Esophagus squamous epithelium (tissue), 5 donors: ENCODE measurements around the gene ADTRP. TPM values are rescaled to one million over a fixed set of nuclear protein-coding genes. Genes with fewer than 3 reads are reported as not detected.

Source experiments
- DNase-seq: peaks from one replicate; lab custom pipeline; 2025; lab: John Stamatoyannopoulos, UW
- H3K27ac ChIP-seq, 4 donors: fragments of 200-600 bp; sonication (generic); one replicate each; pipeline ENCODE4 v1.5.1; 2016 to 2019; ENCODE audit warnings: mild to moderate bottlenecking in 1 of 4
- H3K27me3 ChIP-seq, 4 donors: fragments of 200-600 bp; sonication (generic); 1 replicate in 3 of 4; 2 replicates in 1 of 4; pipeline versions ENCODE4 v1.5.1 to v1.6.0; 2017 to 2021; ENCODE audit warnings: antibody characterized with exemption in 1 of 4
- H3K36me3 ChIP-seq, 3 donors: fragments of 200-600 bp; sonication (generic); one replicate each; pipeline ENCODE4 v1.5.1; 2016 to 2019
- H3K4me1 ChIP-seq, 3 donors: fragments of 200-600 bp; sonication (generic); one replicate each; pipeline ENCODE4 v1.5.1; 2017 to 2019
- H3K4me3 ChIP-seq, 4 donors: fragments of 200-600 bp; sonication (generic); 1 replicate in 3 of 4; 2 replicates in 1 of 4; pipeline ENCODE4 v1.5.1; 2016 to 2019; ENCODE audit warnings: mild to moderate bottlenecking in 2 of 4, moderate library complexity in 1 of 4
- H3K9me3 ChIP-seq, 3 donors: fragments of 200-600 bp; sonication (generic); one replicate each; pipeline ENCODE4 v1.5.1; 2016 to 2019
- CTCF ChIP-seq, 6 experiments: fragments of 450-650 bp in 4 of 6; fragments of 200-600 bp in 2 of 6; sonication (generic) in 2 of 6; IDR thresholded peaks; one replicate each; pipeline ENCODE4 v1.5.1; 2016 to 2019; ENCODE audit warnings: antibody characterized with exemption in 6 of 6, mild to moderate bottlenecking in 4 of 6, moderate library complexity in 4 of 6
- POLR2A ChIP-seq, 4 donors: fragments of 450-650 bp; IDR thresholded peaks; one replicate each; pipeline ENCODE4 v1.6.1; 2017; ENCODE audit warnings: antibody characterized with exemption in 4 of 4, mild to moderate bottlenecking in 4 of 4, moderate library complexity in 3 of 4
- WGBS, 2 donors: methylation state at CpG; one replicate each; pipeline ENCODE4 v1.1.5; 2018; 5-methylcytosine and 5-hydroxymethylcytosine counted together
- intact Hi-C: fragments of 100-400 bp; cut with DNase I; formaldehyde crosslinking; loops from one replicate; pipeline ENCODE4 v1.15.0; 2022
- total RNA-seq, 4 donors: library from RNA; depleted of rRNA; stranded (reverse); fragments of >200 nt; gene quantifications; one replicate each; pipeline ENCODE4 v1.1.0, GENCODE V29; 2016
- donor health status: DM: yes; HTN: yes; CAD: no.

The ADTRP gene
- total RNA-seq, 4 donors from 2014 or later = 0.76 to 2.5 (median 1.6) TPM

GRCh38 chr6:11773013-11773412 is 5.6 kb downstream of the ADTRP start:
- WGBS, 2 donors = 80 to 82% methylated on average over 5 of the region's 5 CpGs
- no peaks in the 10 kb centered on the region for H3K27me3 ChIP-seq
- DNase-seq = no peak
- H3K4me1 ChIP-seq = peaks cover 29 to 48% (median 37%) of the 10 kb centered on the region in 3 donors
- intact Hi-C loops = no loop called here
- no peaks in the 10 kb centered on the region for H3K9me3 ChIP-seq
- H3K36me3 ChIP-seq = no peaks in the 10 kb centered on the region
- no peak for TF ChIP-seq POLR2A (IDR thresholded peaks at IDR 0.05)
- TF ChIP-seq CTCF (IDR thresholded peaks at IDR 0.05) = no peak
- H3K27ac ChIP-seq = peak overlapping the region in 3 of 4 donors; percentile 7 to 92 (median 91)
- no peak overlapping the region for H3K4me3 ChIP-seq

GRCh38 chr6:11772109-11772825 is 6.3 kb downstream of the ADTRP start:
- Histone ChIP-seq H3K36me3 (no peaks in the 10 kb centered on the region), H3K27ac (peak overlapping the region; percentile 78 to 95 (median 92)), H3K9me3 (no peaks in the 10 kb centered on the region), H3K4me3 (no peak overlapping the region), H3K27me3 (no peaks in the 10 kb centered on the region), H3K4me1 (peaks cover 29 to 49% (median 37%) of the 10 kb centered on the region in 3 donors)
- no peak for DNase-seq
- no peak for TF ChIP-seq CTCF (IDR thresholded peaks at IDR 0.05)
- no peak for TF ChIP-seq POLR2A (IDR thresholded peaks at IDR 0.05)
- WGBS, 2 donors = 42 to 48% methylated on average over 10 of the region's 10 CpGs
- intact Hi-C loops = no loop called here

- no peaks in the 10 kb centered on the region for H3K9me3 ChIP-seq
- DNase-seq = no peak
- H3K27ac ChIP-seq = peak overlapping the region; percentile 78 to 95 (median 92)
- no peaks in the 10 kb centered on the region for H3K27me3 ChIP-seq
- TF ChIP-seq CTCF (IDR thresholded peaks at IDR 0.05) (no peak), POLR2A (IDR thresholded peaks at IDR 0.05) (no peak)
- intact Hi-C loops = no loop called here
- peak overlapping the region in 1 of 4 donors; percentile 41 for H3K4me3 ChIP-seq
- H3K4me1 ChIP-seq = peaks cover 29 to 56% (median 44%) of the 10 kb centered on the region in 3 donors
- H3K36me3 ChIP-seq = no peaks in the 10 kb centered on the region
- WGBS, 2 donors = 57 to 64% methylated on average over 11 to 13 of the region's 13 CpGs
Measured at GRCh38 chr6:11771473-11772048, 7.0 kb downstream of the ADTRP start.

GRCh38 chr6:11770546-11771466 is 7.8 kb downstream of the ADTRP start:
- Histone ChIP-seq H3K27me3 (no peaks in the 10 kb centered on the region), H3K4me3 (peak overlapping the region in 3 of 4 donors; percentile 4 to 41 (median 6)), H3K27ac (peak overlapping the region; percentile 78 to 95 (median 92)), H3K4me1 (peaks cover 29 to 64% (median 47%) of the 10 kb centered on the region in 3 donors), H3K36me3 (no peaks in the 10 kb centered on the region), H3K9me3 (no peaks in the 10 kb centered on the region)
- peak; percentile 45 for DNase-seq
- intact Hi-C loops = no loop called here
- TF ChIP-seq CTCF (IDR thresholded peaks at IDR 0.05) (no peak), POLR2A (IDR thresholded peaks at IDR 0.05) (peak in 1 of 4 donors; percentile 29)
- WGBS, 2 donors = 12 to 23% methylated on average over 6 to 14 of the region's 27 CpGs
